Hair follicle dermal papilla cell (primary cell): ENCODE measurements around the gene SERPINB1. TPM values are rescaled to one million over a fixed set of nuclear protein-coding genes. Genes with fewer than 3 reads are reported as not detected.

Source experiments
- small RNA-seq: library from RNA; depleted of rRNA; stranded (forward); fragments of <200 nt; gene quantifications from one replicate; pipeline ENCODE3, GENCODE V24; 2012
- total RNA-seq: library from RNA; depleted of rRNA; stranded (reverse); fragments of >200 nt; gene quantifications from 2 replicates; pipeline ENCODE4 v1.2.3, GENCODE V29; 2012

SERPINB1 gene
- total RNA-seq, result 20.8 and 25.4 TPM in 2 replicates

GRCh38 chr6:2841264-2842138 is at the start of gene SERPINB1:
SERPINB1 (minus strand) TSS chr6:2841863; CDS start chr6:2840586, 1,277 bp downstream.

Small RNA genes lying within 50 kb of the gene (small RNA-seq; reads per million reads assigned to genes)
- not detected for gene MIR4645

Other genes with a start within 250 kb of the SERPINB1 start
- 0.81 and 0.85 TPM in 2 replicates for gene MYLK4, start 90.9 kb downstream of the SERPINB1 start, total RNA-seq
- gene WRNIP1, start 76.5 kb downstream of the SERPINB1 start, total RNA-seq, result 36.7 and 38.6 TPM in 2 replicates
- gene SERPINB9, start 61.4 kb upstream of the SERPINB1 start, total RNA-seq, result 5.5 and 7.6 TPM in 2 replicates
- gene SERPINB6, start 129.7 kb upstream of the SERPINB1 start, total RNA-seq, result 81.9 and 98.2 TPM in 2 replicates
- 42.4 and 43.5 TPM in 2 replicates for gene NQO2, start 158.0 kb upstream of the SERPINB1 start, total RNA-seq
- 30.5 and 32.9 TPM in 2 replicates for gene RIPK1, start 226.6 kb upstream of the SERPINB1 start, total RNA-seq